Measurements from ENCODE around the gene SYCP3.

SYCP3 gene

DNA sequence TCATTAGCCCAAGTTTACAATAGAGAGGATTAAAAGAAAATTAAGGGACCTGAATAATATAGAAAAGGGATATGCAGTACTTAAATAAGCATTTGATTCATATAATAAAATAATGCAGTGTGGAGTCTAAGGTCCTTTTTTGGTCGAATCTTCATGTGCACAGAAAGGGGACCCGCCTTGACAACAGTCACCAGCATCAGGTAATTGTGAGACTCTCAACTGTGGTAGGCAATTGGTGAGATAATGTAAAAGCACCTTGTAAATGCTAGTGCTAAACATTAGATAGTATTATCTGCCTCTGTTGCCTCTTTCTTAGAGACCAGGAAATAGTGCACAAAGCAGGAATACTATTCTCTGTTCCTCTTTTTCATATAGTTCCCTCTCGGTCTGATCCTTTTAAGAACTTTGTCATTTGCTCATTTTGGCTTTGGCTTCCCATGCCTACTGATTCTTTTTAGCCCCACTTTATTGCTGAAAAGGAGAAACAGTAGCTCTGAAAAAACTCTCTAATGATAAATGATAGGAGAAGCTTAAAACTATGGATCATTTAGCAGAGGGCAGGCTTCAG is 24.3 kb downstream of the SYCP3 start:
- H3K27ac ChIP-seq = no peak overlapping the region
- no peak for TF ChIP-seq ZFX (IDR thresholded peaks at IDR 0.05)
- TF ChIP-seq, protein P1, sequence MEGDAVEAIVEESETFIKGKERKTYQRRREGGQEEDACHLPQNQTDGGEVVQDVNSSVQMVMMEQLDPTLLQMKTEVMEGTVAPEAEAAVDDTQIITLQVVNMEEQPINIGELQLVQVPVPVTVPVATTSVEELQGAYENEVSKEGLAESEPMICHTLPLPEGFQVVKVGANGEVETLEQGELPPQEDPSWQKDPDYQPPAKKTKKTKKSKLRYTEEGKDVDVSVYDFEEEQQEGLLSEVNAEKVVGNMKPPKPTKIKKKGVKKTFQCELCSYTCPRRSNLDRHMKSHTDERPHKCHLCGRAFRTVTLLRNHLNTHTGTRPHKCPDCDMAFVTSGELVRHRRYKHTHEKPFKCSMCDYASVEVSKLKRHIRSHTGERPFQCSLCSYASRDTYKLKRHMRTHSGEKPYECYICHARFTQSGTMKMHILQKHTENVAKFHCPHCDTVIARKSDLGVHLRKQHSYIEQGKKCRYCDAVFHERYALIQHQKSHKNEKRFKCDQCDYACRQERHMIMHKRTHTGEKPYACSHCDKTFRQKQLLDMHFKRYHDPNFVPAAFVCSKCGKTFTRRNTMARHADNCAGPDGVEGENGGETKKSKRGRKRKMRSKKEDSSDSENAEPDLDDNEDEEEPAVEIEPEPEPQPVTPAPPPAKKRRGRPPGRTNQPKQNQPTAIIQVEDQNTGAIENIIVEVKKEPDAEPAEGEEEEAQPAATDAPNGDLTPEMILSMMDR (conservative IDR thresholded peaks at IDR 0.05) = no peak

DNA sequence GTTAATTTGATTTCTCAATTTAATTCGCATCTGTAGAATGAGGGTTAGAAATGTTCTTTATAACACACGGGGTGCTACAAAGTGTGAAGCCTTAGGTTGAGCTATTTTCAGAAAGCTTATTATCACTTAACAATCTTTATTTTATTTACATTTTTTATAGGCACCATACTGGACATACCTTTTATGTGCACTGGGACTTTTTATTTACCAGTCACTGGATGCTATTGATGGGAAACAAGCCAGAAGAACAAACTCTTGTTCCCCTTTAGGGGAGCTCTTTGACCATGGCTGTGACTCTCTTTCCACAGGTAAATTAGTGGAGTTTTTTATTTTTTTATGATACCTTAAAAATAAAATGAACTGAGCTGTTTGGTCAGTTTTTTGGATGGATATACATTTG is 25.3 kb downstream of the SYCP3 start:
- TF ChIP-seq, protein P1 (conservative IDR thresholded peaks at IDR 0.05) = peak; percentile 24
- TF ChIP-seq ZFX (IDR thresholded peaks at IDR 0.05) = no peak
- H3K27ac ChIP-seq = no peak overlapping the region

DNA sequence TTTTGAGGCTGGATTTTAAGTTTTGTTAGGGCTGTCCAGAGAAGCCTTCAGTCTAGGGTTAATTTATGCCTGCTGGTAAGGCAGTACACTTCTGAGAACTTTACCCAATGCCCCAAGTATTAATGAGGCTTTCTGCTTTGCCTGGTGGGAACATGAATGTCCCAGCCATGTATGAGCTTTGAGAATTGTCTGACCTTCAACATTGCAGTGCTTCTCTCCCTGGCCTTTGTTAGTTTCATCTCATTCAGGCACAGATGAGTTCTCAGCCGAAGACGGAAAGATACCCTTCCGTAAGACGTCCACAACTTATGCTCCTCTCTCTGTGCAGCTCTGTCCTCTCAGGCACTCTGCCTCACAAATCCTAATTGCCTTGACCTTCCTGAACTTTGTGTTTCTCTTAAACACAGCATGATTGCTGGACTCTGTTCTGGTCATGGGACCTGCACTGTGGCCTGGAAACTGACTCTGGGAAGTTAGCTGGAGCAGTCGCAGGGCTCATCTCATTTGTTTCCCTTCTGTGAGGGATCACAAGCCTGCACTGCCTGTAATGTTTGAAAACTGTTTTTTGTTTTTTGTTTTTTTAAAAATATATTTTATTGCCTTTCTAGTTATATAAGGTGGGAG is 26.1 kb downstream of the SYCP3 start:
- H3K27ac ChIP-seq = peak overlapping the region; percentile 89
- no peak for TF ChIP-seq ZFX (IDR thresholded peaks at IDR 0.05)
- TF ChIP-seq, protein P1 (conservative IDR thresholded peaks at IDR 0.05) = no peak

DNA sequence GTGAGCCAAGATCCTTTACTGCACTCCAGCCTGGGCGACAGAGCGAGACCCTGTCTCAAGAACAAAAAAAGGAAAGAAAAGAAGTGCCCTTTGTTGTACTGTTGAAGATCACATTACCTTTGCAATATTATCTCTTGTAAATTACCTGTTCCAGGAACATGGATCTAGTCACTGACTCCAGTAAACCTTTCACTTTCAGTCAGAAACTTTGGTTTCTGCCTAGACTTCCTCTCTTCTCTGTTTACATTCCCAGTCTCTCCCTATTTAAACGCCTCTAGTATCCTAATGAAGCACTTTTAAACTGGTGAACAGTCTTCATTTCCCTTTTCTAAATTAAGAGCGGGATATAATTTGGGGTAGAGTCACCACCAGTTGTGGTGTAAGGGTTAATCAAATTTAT is 29.0 kb downstream of the SYCP3 start:
- TF ChIP-seq, protein P1 (conservative IDR thresholded peaks at IDR 0.05) = no peak
- TF ChIP-seq ZFX (IDR thresholded peaks at IDR 0.05) = no peak
- H3K27ac ChIP-seq = peak overlapping the region; percentile 88

DNA sequence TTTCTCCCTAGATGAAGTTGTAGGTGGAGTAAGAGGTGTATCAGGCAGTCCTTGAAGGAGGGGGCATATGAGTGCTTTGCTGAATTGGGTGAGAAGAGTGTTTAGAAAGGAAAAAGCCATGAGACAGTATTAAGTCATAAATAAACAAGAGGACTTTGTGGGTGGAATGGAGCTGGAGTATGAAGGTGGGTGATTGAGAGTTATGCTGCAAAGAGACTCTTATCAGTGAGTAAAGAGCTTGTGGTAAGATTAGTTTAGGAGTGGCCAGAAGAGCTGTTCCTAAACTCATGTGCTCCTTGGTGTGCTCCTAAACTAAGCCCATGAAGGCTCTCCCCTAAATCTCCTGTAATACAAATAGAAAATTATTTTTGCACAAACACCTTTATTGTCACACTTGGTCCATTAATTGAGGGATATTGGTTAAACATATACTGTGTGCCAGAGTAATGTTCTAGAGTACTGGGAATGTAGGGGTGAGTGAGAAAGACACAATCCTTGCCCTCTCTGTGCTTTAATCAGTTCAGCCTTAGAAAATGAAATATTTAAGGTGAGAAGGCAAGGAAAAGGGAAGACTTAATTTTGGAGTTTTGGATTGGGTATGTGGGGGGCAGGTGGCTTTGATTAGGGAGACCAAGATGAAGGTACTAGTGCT is 32.0 kb downstream of the SYCP3 start:
- peak overlapping the region; percentile 55; the same call in 1 of the 2 replicates for H3K27ac ChIP-seq
- no peak for TF ChIP-seq ZFX (IDR thresholded peaks at IDR 0.05)
- TF ChIP-seq, protein P1 (conservative IDR thresholded peaks at IDR 0.05) = no peak

DNA sequence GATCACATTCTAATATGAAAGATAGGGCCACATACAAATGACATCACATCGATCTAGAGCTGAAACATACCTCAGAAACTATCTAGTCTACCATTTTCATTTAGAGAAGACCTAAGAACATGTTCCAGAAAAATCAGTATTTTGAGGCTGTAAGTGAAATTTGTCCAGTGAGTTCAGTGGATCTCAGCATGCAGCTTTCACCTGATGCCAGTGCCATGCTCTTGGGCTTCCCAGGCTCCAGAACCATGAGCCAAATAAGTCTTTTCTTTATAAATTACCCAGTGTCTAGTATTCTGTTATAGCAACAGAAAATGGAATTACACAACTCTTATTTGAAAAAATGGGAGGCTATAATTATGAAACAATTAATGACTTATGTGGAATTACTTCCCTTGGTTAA is 32.9 kb downstream of the SYCP3 start:
- peak overlapping the region; percentile 61 for H3K27ac ChIP-seq
- TF ChIP-seq ZFX (IDR thresholded peaks at IDR 0.05) = no peak
- TF ChIP-seq, protein P1 (conservative IDR thresholded peaks at IDR 0.05) = no peak

DNA sequence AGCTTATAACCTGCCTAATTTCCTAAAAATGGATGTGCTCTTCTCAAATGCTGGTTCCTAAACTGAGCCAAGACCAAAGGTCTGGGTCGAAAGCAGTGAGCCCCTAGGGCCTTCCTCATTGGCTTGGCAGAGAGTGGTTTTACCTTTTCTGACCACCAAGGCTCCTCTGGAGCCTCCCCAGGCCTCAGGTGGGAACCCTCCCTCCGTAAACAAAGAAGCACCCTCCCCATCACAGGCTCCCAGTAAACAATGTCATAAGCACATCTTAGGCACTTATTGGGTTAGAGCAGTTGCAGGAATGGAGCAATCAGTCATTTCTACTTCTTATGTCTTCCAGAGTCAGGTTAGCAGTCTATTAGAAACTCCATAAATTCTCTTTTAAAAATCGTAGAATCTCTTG is 35.8 kb downstream of the SYCP3 start:
- peak overlapping the region; percentile 67 for H3K27ac ChIP-seq
- no peak for TF ChIP-seq ZFX (IDR thresholded peaks at IDR 0.05)
- TF ChIP-seq, protein P1 (conservative IDR thresholded peaks at IDR 0.05) = no peak

Data from C4-2B (cell line).